ENCODE data around the gene GPR161. TPM values are rescaled to one million over a fixed set of nuclear protein-coding genes. Genes with fewer than 3 reads are reported as not detected.

GPR161 gene
- total and polyA plus RNA-seq, 9 of the 15 experiments (the other 6 are each of a cell fraction or from before 2014, with no cell fraction given) = 0.15 to 2.4 (median 0.76) TPM

- TF ChIP-seq MGA (IDR thresholded peaks at IDR 0.05) (no peak), BRD9 (IDR thresholded peaks at IDR 0.05; ENCODE audit: low read depth, partially characterized antibody) (no peak), SIN3A (IDR thresholded peaks at IDR 0.05; ENCODE audit: borderline replicate concordance in 2 of 2, control insufficient read depth in 1 of 2, low read depth in 2 of 2, low read length in 2 of 2) (no peak), ZNF449 (CRISPR knock-in tag; IDR thresholded peaks at IDR 0.05) (no peak), OTX1 (CRISPR knock-in tag; IDR thresholded peaks at IDR 0.05) (no peak), EP400 (IDR thresholded peaks at IDR 0.05) (no peak), CREB1 (IDR thresholded peaks at IDR 0.05) (no peak), CREB1 (CRISPR knock-in tag; IDR thresholded peaks at IDR 0.05) (no peak), ATF1 (CRISPR knock-in tag; IDR thresholded peaks at IDR 0.05) (no peak), ATF1 (tag; IDR thresholded peaks at IDR 0.05) (no peak), ZBTB2 (IDR thresholded peaks at IDR 0.05) (no peak), ZNF239 (CRISPR knock-in tag; IDR thresholded peaks at IDR 0.05) (no peak), ARHGAP35 (IDR thresholded peaks at IDR 0.05; ENCODE audit: partially characterized antibody) (no peak), NEUROD1 (IDR thresholded peaks at IDR 0.05; ENCODE audit: borderline replicate concordance, low read depth, low read length, partially characterized antibody) (no peak)
Measured at GRCh38 chr1:168167806-168168205, 31.1 kb upstream of the GPR161 start (continued).

All from K562 (cell line).